Left renal pelvis (tissue), 4 donors: ENCODE data around the gene SSU72. TPM values are rescaled to one million over a fixed set of nuclear protein-coding genes. Genes with fewer than 3 reads are reported as not detected.
"Not testable (repeated sequence)": the region's sequence is repeated elsewhere in the genome, so short reads cannot be mapped to it uniquely, and the experiment has no call there.

ENCODE experiments used
- DNase-seq, 4 donors: peaks; one replicate each; pipeline ENCODE4 v3.0.0-alpha.2; 2013; ENCODE audit warnings: low read depth in 4 of 4, low spot score in 3 of 4
- polyA plus RNA-seq, 4 donors: library from polyadenylated mRNA; unstranded; fragments of 120-200 nt; gene quantifications; one replicate each; pipeline ENCODE4 v1.2.1, GENCODE V29; 2013; ENCODE audit not compliant: insufficient read length in 4 of 4

The SSU72 gene
- polyA plus RNA-seq, 4 donors = 77.9 to 93.4 (median 87.3) TPM

GRCh38 chr1:1562556-1563195 lies 12.0 kb downstream of the SSU72 start:
- DNase-seq = no peak

GRCh38 chr1:1561801-1562470 lies 12.7 kb downstream of the SSU72 start:
- no peak for DNase-seq

- DNase-seq = no peak
Measured at GRCh38 chr1:1560178-1560577, 14.5 kb downstream of the SSU72 start.

- DNase-seq = no peak
Measured at GRCh38 chr1:1559066-1559465, 15.6 kb downstream of the SSU72 start.

DNA sequence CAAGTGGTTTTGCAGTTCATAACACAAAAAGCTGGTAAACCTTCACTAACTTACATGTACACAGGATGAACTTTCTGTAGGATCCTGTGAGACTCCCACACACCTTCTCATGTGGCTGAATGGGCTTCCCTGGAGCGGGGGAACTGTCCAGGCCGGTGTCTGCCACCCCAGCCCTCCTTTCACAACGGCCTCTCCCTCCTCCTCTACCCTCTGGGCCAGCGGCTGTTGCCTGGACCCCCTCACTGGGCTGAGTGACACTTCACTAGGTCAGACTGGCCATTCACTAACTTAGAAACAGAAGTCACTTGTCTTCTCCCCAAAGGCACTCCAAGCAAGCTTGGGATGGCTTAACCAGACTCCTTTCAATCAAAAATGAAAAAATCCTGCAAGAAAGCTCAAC lies 16.1 kb downstream of the SSU72 start:
- DNase-seq = no peak

- not testable (repeated sequence) for DNase-seq
Measured at GRCh38 chr1:1557688-1558087, 17.0 kb downstream of the SSU72 start.

DNA sequence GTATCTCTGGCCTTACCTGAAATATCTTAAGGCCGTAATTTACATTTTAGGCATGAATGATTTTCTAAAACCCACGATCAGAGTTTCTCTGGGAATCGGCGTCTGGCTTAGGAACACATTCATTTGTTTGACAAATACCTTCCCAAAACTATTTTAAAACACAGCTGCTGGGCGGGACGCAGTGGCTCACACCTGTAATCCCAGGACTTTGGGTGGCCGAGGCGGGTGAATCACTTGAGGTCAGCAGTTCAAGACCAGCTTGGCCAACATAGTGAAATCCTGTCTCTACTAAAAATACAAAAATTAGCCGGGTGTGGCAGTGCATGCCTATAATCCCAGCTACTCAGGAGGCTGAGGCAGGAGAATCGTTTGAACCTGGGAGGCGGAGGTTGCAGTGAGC lies 17.7 kb downstream of the SSU72 start:
- DNase-seq = not testable (repeated sequence)

GRCh38 chr1:1556505-1556904 lies 18.2 kb downstream of the SSU72 start:
- DNase-seq = no peak

GRCh38 chr1:1554926-1555915 lies 19.4 kb downstream of the SSU72 start:
- DNase-seq = no peak

DNA sequence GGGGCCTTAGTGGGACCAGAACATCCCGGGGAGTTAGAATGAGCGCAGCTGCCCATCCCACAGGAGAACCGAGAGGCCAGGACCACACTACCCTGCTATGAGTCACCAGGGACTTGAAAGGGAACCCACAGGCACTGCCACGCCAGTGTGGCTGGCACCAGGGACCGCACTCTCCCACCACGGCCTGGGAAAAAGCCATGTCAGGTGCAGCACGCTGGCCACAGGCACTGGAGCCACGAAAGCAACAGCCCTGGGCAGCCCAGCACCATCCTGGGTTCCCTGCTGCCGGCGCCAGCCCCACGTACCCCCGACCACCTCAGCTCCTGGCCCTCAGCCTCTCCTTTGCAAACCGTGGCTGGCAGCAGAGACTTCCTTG lies 20.1 kb downstream of the SSU72 start:
- no peak for DNase-seq

DNA sequence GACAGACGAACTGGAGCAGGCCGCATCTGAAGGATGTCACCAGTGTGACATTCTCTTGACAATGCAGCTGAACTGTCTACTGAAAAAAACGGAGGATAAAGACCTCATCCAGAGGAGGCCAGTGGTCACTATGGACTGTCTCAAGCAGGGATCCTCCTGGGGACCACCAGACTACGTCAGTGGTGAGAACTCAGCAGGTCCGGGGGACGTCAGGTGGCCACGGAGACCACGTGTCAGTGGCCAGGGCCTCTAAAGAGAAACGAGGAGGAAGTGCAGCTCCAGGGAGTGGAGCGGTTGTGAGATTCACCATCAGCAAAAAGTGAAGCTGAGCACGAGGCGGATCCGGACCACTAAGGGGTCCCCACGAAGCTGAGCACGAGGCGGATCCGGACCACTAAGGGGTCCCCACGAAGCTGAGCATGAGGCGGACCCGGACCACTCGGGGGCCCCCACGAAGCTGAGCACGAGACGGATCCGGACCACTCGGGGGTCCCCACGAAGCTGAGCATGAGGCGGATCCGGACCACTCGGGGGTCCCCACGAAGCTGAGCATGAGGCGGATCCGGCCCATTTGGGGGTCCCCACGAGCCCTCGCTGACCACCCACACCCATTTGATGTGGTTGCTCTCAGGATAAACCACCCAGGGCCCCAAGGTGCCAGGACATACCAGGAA lies 20.7 kb downstream of the SSU72 start:
- DNase-seq = no peak

GRCh38 chr1:1552263-1552639 lies 22.4 kb downstream of the SSU72 start:
- no peak for DNase-seq

DNA sequence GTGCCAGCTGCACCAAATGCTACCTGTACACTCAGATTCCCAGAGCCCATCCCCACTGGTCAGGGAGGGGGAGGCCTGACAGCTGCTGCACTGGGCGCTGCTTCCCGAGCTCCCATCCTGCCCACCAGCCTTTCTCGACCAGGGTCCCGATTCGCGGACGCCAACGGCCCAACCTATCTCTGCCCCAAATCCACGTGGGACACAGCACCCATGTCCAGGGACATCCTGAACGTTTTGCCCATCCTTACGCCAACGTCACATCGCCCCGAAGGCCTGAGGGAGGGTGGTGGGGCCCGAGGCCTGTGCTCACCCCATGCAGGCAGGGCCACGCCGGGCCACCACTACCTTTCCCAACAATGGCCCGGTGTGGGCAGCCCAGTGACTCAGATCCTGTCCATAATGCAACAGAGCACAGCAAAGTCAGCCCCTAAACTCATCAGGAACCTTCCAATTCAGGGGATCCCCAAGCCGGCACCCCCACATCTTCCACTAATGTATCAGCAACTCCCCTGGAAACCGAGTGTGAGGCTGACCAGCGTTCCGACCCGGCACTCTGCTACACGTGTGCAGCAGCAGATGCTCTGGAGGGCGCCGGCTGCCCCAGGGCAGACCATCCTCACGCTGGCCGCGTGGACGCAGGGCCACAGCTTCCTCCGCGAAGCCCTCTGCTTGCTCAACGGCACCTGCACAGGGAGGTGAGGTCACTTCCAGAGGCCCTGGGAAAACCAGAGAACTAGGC lies 23.0 kb downstream of the SSU72 start:
- DNase-seq = no peak

GRCh38 chr1:1550591-1551432 lies 23.9 kb downstream of the SSU72 start:
- DNase-seq = no peak

DNA sequence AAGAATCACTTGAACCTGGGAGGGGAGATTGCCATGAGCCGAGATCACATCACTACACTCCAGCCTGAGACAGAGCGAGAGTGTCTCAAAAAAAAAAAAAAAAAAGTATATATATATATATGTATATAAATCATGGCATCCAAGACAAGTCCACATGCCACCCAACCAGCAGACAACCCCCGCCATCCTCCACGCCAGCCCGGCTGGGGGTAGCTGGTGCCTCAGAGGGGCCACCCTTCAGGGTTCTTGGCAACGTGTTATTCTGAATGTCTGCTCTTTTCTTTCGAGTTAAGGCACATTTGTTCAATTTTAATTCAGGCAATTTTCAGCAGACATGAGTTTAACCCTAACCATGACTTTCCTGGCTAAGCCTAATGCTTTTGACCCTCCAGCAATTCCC lies 24.6 kb downstream of the SSU72 start:
- DNase-seq = no peak

DNA sequence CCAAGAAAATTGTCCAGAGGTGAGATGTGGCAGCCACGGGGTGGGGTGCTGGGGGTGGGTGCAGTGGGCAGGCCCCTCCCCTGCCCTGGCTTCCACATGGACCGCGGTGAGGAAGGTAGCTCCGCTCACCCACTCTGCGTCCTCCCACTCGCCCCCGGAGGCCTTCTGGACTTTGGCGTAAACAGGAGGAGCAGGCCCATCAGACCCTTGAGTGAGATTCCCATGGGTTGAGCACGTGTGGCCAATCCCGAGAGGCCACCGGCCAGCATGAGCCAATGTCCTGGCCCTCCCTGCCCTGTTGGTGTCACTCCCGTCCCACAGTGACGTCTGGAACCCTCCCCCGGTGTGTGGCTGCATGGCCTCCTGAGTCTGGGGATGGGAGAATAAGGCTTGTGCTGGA lies 26.1 kb downstream of the SSU72 start:
- DNase-seq = no peak

GRCh38 chr1:1547476-1547875 lies 27.2 kb downstream of the SSU72 start:
- DNase-seq = no peak

DNA sequence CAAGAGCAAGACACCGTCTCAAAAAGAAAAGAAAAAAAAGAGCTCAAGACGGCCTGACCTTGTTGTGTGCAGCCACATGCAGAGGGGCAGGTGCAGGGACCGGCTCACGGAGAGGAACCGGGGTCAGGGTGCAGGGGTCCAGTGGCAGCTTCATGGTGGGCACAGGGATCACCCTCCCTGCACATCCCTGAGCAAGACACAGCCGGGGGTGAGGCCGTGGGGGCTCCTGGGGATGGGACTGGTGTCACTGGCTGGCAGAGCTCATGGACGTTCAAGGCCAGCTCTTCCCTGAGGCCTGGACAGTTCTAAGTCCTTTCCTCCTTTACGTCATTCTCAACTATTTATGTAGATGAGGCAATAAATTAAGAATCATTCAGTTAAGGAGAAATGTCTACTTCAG lies 27.7 kb downstream of the SSU72 start:
- no peak for DNase-seq
